Body of pancreas (tissue), 4 donors: ENCODE measurements around the gene DCDC2. TPM values are rescaled to one million over a fixed set of nuclear protein-coding genes. Genes with fewer than 3 reads are reported as not detected.

ENCODE experiments used
- ATAC-seq: fragments of 150-250 bp; one replicate; pipeline ENCODE4 v1.9.1; 2016
- DNase-seq, 4 donors: peaks; one replicate each; pipeline ENCODE4 v3.0.0-alpha.2; 2019
- H3K27ac ChIP-seq, 4 donors: fragments of 200-600 bp; sonication (generic); 1 replicate in 3 of 4; 2 replicates in 1 of 4; pipeline versions ENCODE4 v1.5.1 to v1.6.1; 2016 to 2019; ENCODE audit warnings: mild to moderate bottlenecking in 1 of 4, mixed read lengths in 1 of 4, moderate library complexity in 1 of 4
- H3K27me3 ChIP-seq, 2 donors: fragments of 200-600 bp; sonication (generic); one replicate each; pipeline ENCODE4 v1.6.0; 2016; ENCODE audit warnings: mild to moderate bottlenecking in 1 of 2
- H3K36me3 ChIP-seq, 2 donors: fragments of 200-600 bp; sonication (generic); replicated peaks in 1 of 2; 2 replicates each; pipeline ENCODE4 v1.5.1; 2016; ENCODE audit warnings: low read depth in 2 of 2; ENCODE audit not compliant: insufficient read depth in 1 of 2
- H3K4me1 ChIP-seq: fragments of 200-600 bp; sonication (generic); one replicate; pipeline ENCODE4 v1.6.0; 2016
- H3K4me3 ChIP-seq, 2 donors: fragments of 200-600 bp; sonication (generic); 1 replicate in 1 of 2; 2 replicates in 1 of 2; pipeline ENCODE4 v1.5.1; 2016 to 2019
- H3K9me3 ChIP-seq, 3 donors: fragments of 200-600 bp; sonication (generic); 1 replicate in 2 of 3; 2 replicates in 1 of 3; pipeline ENCODE4 v1.5.1; 2016
- CTCF ChIP-seq, 7 experiments: fragments of 450-650 bp in 4 of 7; fragments of 200-600 bp in 3 of 7; sonication (generic) in 3 of 7; IDR thresholded peaks; one replicate each; pipeline ENCODE4 v1.5.1; 2016 to 2019; ENCODE audit warnings: antibody characterized with exemption in 7 of 7
- POLR2A ChIP-seq, 3 donors: fragments of 450-650 bp; IDR thresholded peaks; one replicate each; pipeline ENCODE4 v1.6.1; 2016; ENCODE audit warnings: antibody characterized with exemption in 3 of 3, mild to moderate bottlenecking in 2 of 3
- WGBS, 2 donors: methylation state at CpG; one replicate each; pipeline ENCODE4 v1.1.5; 2017; 5-methylcytosine and 5-hydroxymethylcytosine counted together
- intact Hi-C: fragments of 100-400 bp; cut with DNase I; formaldehyde crosslinking; loops from one replicate; pipeline ENCODE4 v1.15.1; 2023
- small RNA-seq: library from RNA; depleted of rRNA; stranded (forward); fragments of <200 nt; gene quantifications from one replicate; pipeline ENCODE3, GENCODE V24; 2016
- total RNA-seq, 2 donors: library from RNA; depleted of rRNA; stranded (reverse); fragments of >200 nt; gene quantifications; one replicate each; pipeline ENCODE4 v1.1.0, GENCODE V29; 2016

Gene DCDC2
- total RNA-seq, 2 donors from 2014 or later: 20.8 to 37.4 TPM

- no peaks in the 10 kb centered on the region for H3K4me1 ChIP-seq
- H3K4me3 ChIP-seq: no peak overlapping the region
- H3K9me3 ChIP-seq: no peaks in the 10 kb centered on the region
- H3K27ac ChIP-seq: no peak overlapping the region
- DNase-seq: no peak
- no peak for ATAC-seq
- TF ChIP-seq POLR2A (IDR thresholded peaks at IDR 0.05): no peak
- no peak for TF ChIP-seq CTCF (IDR thresholded peaks at IDR 0.05)
- H3K36me3 ChIP-seq: no peaks in the 10 kb centered on the region
- H3K27me3 ChIP-seq: no peaks in the 10 kb centered on the region
- intact Hi-C loops: no loop called here
- WGBS, 2 donors: 49 to 55% methylated on average over 7 of the region's 7 CpGs
Measured at GRCh38 chr6:24122139-24122538, 235.7 kb downstream of the DCDC2 start.

Small RNAs within 50 kb of the gene (small RNA-seq; reads per million reads assigned to genes)
- gene RF00218 (not detected), gene RNU6-391P (not detected)

Other genes with a start within 250 kb of the DCDC2 start
- gene NRSN1, start 231.8 kb downstream of the DCDC2 start, total RNA-seq: not detected
- gene MRS2, start 44.9 kb upstream of the DCDC2 start, total RNA-seq: 10 to 100 TPM; 11.7 to 23.1 TPM
- gene GPLD1, start 131.5 kb upstream of the DCDC2 start, total RNA-seq: 1 to 10 TPM in 1 of 2 donors, under 1 TPM in 1; 0.66 to 2.6 TPM
- gene ALDH5A1, start 136.9 kb upstream of the DCDC2 start, total RNA-seq: 1 to 10 TPM; 4.4 to 8.2 TPM